Activated T-cell treated with anti-CD3 and anti-CD28 coated beads for 48 hours (primary cell): ENCODE data around the gene PRRG4.
"Not testable (repeated sequence)": the region's sequence is repeated elsewhere in the genome, so short reads cannot be mapped to it uniquely, and the experiment has no call there.

Experiments used
- DNase-seq: peaks from one replicate; pipeline ENCODE4 v3.0.0-alpha.2; 2020; ENCODE audit warnings: low read depth

Gene PRRG4

GRCh38 chr11:32829680-32830412 is at the start of gene PRRG4:
Gene PRRG4 (plus strand): TSS chr11:32829927. CDS start chr11:32830530, 603 bp downstream.
- DNase-seq = peak; percentile 49

GRCh38 chr11:32780839-32781238 is 48.9 kb upstream of the PRRG4 start:
- DNase-seq = not testable (repeated sequence)

- DNase-seq = no peak
These were observed 48.0 kb upstream of the PRRG4 start for GRCh38 chr11:32781721-32782120.

GRCh38 chr11:32785262-32785661 is 44.5 kb upstream of the PRRG4 start:
- DNase-seq = no peak

GRCh38 chr11:32786811-32787210 is 42.9 kb upstream of the PRRG4 start:
- DNase-seq = no peak

- no peak for DNase-seq
These were observed 38.8 kb upstream of the PRRG4 start for GRCh38 chr11:32790916-32791315.

- DNase-seq = no peak
These were observed 37.4 kb upstream of the PRRG4 start for GRCh38 chr11:32792111-32792947.

GRCh38 chr11:32792948-32793475 is 36.7 kb upstream of the PRRG4 start:
- peak; percentile 54 for DNase-seq

GRCh38 chr11:32794439-32794838 is 35.3 kb upstream of the PRRG4 start, which contains the start of gene CCDC73:
Gene CCDC73 (minus strand): TSS chr11:32794662. CDS start chr11:32760243, 34,419 bp downstream.
- no peak for DNase-seq

- no peak for DNase-seq
These were observed 33.3 kb upstream of the PRRG4 start for GRCh38 chr11:32796425-32796824.

GRCh38 chr11:32809313-32809712 is 20.4 kb upstream of the PRRG4 start:
- DNase-seq = peak; percentile 43

- no peak for DNase-seq
These were observed 12.4 kb upstream of the PRRG4 start for GRCh38 chr11:32817181-32817851.

- no peak for DNase-seq
These were observed 11.9 kb upstream of the PRRG4 start for GRCh38 chr11:32817852-32818183.

- DNase-seq = no peak
These were observed 10.5 kb upstream of the PRRG4 start for GRCh38 chr11:32819187-32819586.

GRCh38 chr11:32820497-32820896 is 9.2 kb upstream of the PRRG4 start:
- DNase-seq = no peak

- DNase-seq = no peak
These were observed 8.2 kb upstream of the PRRG4 start for GRCh38 chr11:32821517-32821916.

- DNase-seq = no peak
These were observed 7.7 kb upstream of the PRRG4 start for GRCh38 chr11:32821917-32822560.

GRCh38 chr11:32823617-32824016 is 6.1 kb upstream of the PRRG4 start:
- not testable (repeated sequence) for DNase-seq

- DNase-seq = no peak
These were observed 3.6 kb upstream of the PRRG4 start for GRCh38 chr11:32826113-32826512.

GRCh38 chr11:32827276-32827675 is 2.5 kb upstream of the PRRG4 start:
- no peak for DNase-seq

- no peak for DNase-seq
These were observed 509 bp upstream of the PRRG4 start for GRCh38 chr11:32829157-32829679.

GRCh38 chr11:32830413-32830738 is 649 bp downstream of the PRRG4 start:
- DNase-seq = no peak
